ENCODE results near the gene PCED1B. TPM values are rescaled to one million over a fixed set of nuclear protein-coding genes. Genes with fewer than 3 reads are reported as not detected.

Gene PCED1B
- polyA plus RNA-seq, 1 donor: 0.72 TPM

GRCh38 chr12:47068539-47068938, 10.9 kb upstream of the PCED1B start:
- no peak for DNase-seq

- no peak for DNase-seq
These were observed 9.1 kb upstream of the PCED1B start for GRCh38 chr12:47070310-47070709.

- no peak for DNase-seq
These were observed 8.1 kb upstream of the PCED1B start for GRCh38 chr12:47071241-47071852.

GRCh38 chr12:47073951-47074350, 5.5 kb upstream of the PCED1B start:
- DNase-seq: no peak

- DNase-seq: no peak
These were observed 4.7 kb upstream of the PCED1B start for GRCh38 chr12:47074757-47075156.

GRCh38 chr12:47075192-47076084, 4.0 kb upstream of the PCED1B start:
- no peak for DNase-seq

- DNase-seq: no peak
These were observed 2.0 kb upstream of the PCED1B start for GRCh38 chr12:47077206-47078085.

GRCh38 chr12:47078086-47078395, 1.4 kb upstream of the PCED1B start:
- DNase-seq: no peak

- DNase-seq: no peak
These were observed 521 bp upstream of the PCED1B start for GRCh38 chr12:47078733-47079467.

- peak; percentile 43 for DNase-seq
These were observed 732 bp downstream of the PCED1B start for GRCh38 chr12:47079981-47080724.

GRCh38 chr12:47080725-47081502, 1.5 kb downstream of the PCED1B start:
- DNase-seq: peak; percentile 25

GRCh38 chr12:47082283-47082682, 2.9 kb downstream of the PCED1B start:
- DNase-seq: no peak

- DNase-seq: no peak
These were observed 3.6 kb downstream of the PCED1B start for GRCh38 chr12:47082796-47083621.

GRCh38 chr12:47084172-47084571, 4.8 kb downstream of the PCED1B start:
- no peak for DNase-seq

GRCh38 chr12:47085815-47086252, 6.4 kb downstream of the PCED1B start:
- DNase-seq: no peak

GRCh38 chr12:47087088-47087688, 7.8 kb downstream of the PCED1B start:
- DNase-seq: no peak

- no peak for DNase-seq
These were observed 8.9 kb downstream of the PCED1B start for GRCh38 chr12:47088021-47088944.

- no peak for DNase-seq
These were observed 11.6 kb downstream of the PCED1B start for GRCh38 chr12:47091009-47091408.
